ENCODE measurements around the gene STXBP6. TPM values are rescaled to one million over a fixed set of nuclear protein-coding genes. Genes with fewer than 3 reads are reported as not detected.

Gene STXBP6
- total RNA-seq, 1 experiment from 2014 or later, result not detected

DNA sequence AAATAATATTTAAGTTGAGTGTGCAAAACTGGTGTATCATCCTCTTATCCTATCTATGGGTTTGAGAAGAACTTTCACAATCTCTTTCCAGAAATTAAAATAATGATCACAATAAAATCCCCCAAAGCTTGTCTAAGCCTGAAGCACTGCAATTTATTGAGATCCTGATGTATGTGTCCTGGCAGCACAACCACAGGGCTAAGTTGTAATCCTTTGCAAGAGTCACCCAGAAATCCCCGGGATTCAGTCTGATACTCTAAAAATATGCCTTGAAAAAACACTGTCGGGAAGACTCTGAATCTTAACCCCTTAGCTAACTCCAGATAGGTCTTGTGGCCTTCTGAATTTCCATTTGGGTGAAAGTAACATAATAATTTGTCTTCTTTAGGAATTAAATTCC lies 40.3 kb upstream of the STXBP6 start:
- in situ Hi-C loops (cut with HindIII; ENCODE audit: low pct_unique_long_range_greater_than_20kb, low sequenced_read_pairs), result no loop called here
- H3K36me3 ChIP-seq (ENCODE audit: control insufficient read depth, insufficient read depth, low read length), result no peaks in the 10 kb centered on the region
- H3K4me1 ChIP-seq (ENCODE audit: control insufficient read depth, insufficient read depth, low read length), result no peaks in the 10 kb centered on the region
- H3K4me3 ChIP-seq (ENCODE audit: low read depth in 2 of 2, low read length in 2 of 2), result no peak overlapping the region
- DNase-seq (ENCODE audit: low read depth, low spot score), result no peak
- ATAC-seq, result no peak
- intact Hi-C loops (cut with micrococcal nuclease; ENCODE audit: unreplicated experiment), result no loop called here
- ChIA-PET CTCF (no interaction called here), POLR2A (no interaction called here)
- H3K27me3 ChIP-seq (ENCODE audit: control insufficient read depth, insufficient read depth, low read length), result no peaks in the 10 kb centered on the region
- H3K27ac ChIP-seq (ENCODE audit: low read length), result no peak overlapping the region
- TF ChIP-seq REST (IDR thresholded peaks at IDR 0.05; ENCODE audit: insufficient read depth in 1 of 2, low read depth in 2 of 2, low read length in 1 of 2) (no peak), SIN3A (IDR thresholded peaks at IDR 0.05; ENCODE audit: borderline replicate concordance, insufficient read depth, low read depth, low read length) (no peak), POLR2AphosphoS5 (IDR thresholded peaks at IDR 0.05; ENCODE audit: low read depth, low read length) (no peak), TCF7L2 (IDR thresholded peaks at IDR 0.05; ENCODE audit: low read depth, low read length) (no peak)
- TF ChIP-seq, protein P1, sequence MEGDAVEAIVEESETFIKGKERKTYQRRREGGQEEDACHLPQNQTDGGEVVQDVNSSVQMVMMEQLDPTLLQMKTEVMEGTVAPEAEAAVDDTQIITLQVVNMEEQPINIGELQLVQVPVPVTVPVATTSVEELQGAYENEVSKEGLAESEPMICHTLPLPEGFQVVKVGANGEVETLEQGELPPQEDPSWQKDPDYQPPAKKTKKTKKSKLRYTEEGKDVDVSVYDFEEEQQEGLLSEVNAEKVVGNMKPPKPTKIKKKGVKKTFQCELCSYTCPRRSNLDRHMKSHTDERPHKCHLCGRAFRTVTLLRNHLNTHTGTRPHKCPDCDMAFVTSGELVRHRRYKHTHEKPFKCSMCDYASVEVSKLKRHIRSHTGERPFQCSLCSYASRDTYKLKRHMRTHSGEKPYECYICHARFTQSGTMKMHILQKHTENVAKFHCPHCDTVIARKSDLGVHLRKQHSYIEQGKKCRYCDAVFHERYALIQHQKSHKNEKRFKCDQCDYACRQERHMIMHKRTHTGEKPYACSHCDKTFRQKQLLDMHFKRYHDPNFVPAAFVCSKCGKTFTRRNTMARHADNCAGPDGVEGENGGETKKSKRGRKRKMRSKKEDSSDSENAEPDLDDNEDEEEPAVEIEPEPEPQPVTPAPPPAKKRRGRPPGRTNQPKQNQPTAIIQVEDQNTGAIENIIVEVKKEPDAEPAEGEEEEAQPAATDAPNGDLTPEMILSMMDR (IDR thresholded peaks at IDR 0.05), result no peak
- BruUV-seq (replicated peaks), result no TSS peak
- no peaks in the 10 kb centered on the region for H3K9me3 ChIP-seq (ENCODE audit: control insufficient read depth, insufficient read depth, low read depth, low read length)

DNA sequence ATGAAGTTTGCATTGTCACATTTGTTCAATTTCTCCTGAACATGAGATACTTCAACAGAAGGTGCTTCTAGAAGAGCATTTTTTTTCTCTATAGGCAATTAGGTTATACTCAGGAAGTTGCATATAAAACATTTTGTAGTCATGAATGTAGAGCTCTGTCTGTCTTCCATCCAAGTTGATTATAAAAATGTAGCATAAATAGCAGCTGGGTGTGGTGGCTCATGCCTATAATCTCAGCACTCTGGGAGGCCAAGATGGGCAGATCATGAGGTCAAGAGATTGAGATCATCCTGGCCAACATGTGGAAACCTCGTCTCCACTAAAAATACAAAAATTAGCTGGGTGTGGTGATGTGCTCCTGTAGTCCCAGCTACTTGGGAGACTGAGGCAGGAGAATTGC lies 39.5 kb upstream of the STXBP6 start:
- Histone ChIP-seq H3K36me3 (ENCODE audit: control insufficient read depth, insufficient read depth, low read length) (no peaks in the 10 kb centered on the region), H3K4me3 (ENCODE audit: low read depth in 2 of 2, low read length in 2 of 2) (no peak overlapping the region), H3K4me1 (ENCODE audit: control insufficient read depth, insufficient read depth, low read length) (no peaks in the 10 kb centered on the region), H3K9me3 (ENCODE audit: control insufficient read depth, insufficient read depth, low read depth, low read length) (no peaks in the 10 kb centered on the region), H3K27ac (ENCODE audit: low read length) (no peak overlapping the region), H3K27me3 (ENCODE audit: control insufficient read depth, insufficient read depth, low read length) (no peaks in the 10 kb centered on the region)
- in situ Hi-C loops (cut with HindIII; ENCODE audit: low pct_unique_long_range_greater_than_20kb, low sequenced_read_pairs) (no loop called here), intact Hi-C loops (cut with micrococcal nuclease; ENCODE audit: unreplicated experiment) (no loop called here)
- POLR2A ChIA-PET, result no interaction called here
- no TSS peak for BruUV-seq (replicated peaks)
- DNase-seq (ENCODE audit: low read depth, low spot score) (no peak), ATAC-seq (no peak)
- TF ChIP-seq SIN3A (IDR thresholded peaks at IDR 0.05; ENCODE audit: borderline replicate concordance, insufficient read depth, low read depth, low read length) (no peak), TCF7L2 (IDR thresholded peaks at IDR 0.05; ENCODE audit: low read depth, low read length) (no peak), POLR2AphosphoS5 (IDR thresholded peaks at IDR 0.05; ENCODE audit: low read depth, low read length) (no peak), REST (IDR thresholded peaks at IDR 0.05; ENCODE audit: insufficient read depth in 1 of 2, low read depth in 2 of 2, low read length in 1 of 2) (no peak)
- TF ChIP-seq, protein P1 (IDR thresholded peaks at IDR 0.05), result no peak
- CTCF ChIA-PET, result no interaction called here
